ENCODE data around the gene KRT76. TPM values are rescaled to one million over a fixed set of nuclear protein-coding genes. Genes with fewer than 3 reads are reported as not detected.

The KRT76 gene
- total RNA-seq, 2 experiments from 2014 or later, result not detected

DNA sequence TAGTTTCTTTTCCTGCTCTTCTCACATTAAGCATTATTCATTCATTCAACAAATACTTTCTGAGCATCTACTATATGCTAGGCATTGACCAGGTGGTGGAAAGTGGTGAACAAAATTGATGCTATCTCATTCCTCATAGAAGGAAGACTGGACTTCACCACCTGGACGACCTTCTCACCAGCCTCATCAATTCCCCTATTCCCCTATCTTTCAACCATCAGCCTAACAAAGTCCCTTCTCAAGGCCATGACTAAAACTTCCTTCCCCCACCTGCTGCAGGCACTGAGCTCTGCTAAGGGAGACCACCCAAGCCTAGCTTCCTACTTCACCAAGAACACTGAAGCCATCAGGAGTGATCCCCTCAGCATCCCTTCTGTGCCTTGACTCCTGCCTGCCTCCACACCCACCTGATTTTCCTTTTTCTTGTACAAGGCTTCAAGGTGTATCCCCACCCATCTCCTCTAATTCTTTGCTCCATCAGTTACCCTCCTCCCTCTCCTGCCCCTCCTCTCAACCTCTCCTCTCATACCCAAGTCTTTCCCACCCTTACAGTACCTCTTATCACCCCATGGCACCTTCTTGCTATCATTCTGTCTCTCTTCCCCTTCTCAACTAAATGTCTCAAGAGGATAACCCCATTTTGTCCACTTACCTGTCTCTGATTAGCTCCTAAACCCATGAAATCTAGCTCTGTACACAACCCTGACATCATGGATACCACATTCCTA is 19.5 kb downstream of the KRT76 start:
- POLR2A ChIA-PET, result no interaction called here
- Mint-ChIP-seq H3K27me3 (no peaks in the 10 kb centered on the region), H3K4me1 (ENCODE audit: low read depth) (no peaks in the 10 kb centered on the region), H3K27ac (no peak overlapping the region), H3K9me3 (peaks cover 20% of the 10 kb centered on the region), H3K36me3 (ENCODE audit: low read depth) (no peaks in the 10 kb centered on the region), H3K4me3 (no peak overlapping the region)
- TF ChIP-seq, protein P1, sequence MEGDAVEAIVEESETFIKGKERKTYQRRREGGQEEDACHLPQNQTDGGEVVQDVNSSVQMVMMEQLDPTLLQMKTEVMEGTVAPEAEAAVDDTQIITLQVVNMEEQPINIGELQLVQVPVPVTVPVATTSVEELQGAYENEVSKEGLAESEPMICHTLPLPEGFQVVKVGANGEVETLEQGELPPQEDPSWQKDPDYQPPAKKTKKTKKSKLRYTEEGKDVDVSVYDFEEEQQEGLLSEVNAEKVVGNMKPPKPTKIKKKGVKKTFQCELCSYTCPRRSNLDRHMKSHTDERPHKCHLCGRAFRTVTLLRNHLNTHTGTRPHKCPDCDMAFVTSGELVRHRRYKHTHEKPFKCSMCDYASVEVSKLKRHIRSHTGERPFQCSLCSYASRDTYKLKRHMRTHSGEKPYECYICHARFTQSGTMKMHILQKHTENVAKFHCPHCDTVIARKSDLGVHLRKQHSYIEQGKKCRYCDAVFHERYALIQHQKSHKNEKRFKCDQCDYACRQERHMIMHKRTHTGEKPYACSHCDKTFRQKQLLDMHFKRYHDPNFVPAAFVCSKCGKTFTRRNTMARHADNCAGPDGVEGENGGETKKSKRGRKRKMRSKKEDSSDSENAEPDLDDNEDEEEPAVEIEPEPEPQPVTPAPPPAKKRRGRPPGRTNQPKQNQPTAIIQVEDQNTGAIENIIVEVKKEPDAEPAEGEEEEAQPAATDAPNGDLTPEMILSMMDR (IDR thresholded peaks at IDR 0.05), result no peak
- intact Hi-C loops (cut with micrococcal nuclease), result no loop called here
- DNase-seq (no peak), ATAC-seq (no peak)
- CTCF ChIA-PET, result no interaction called here

DNA sequence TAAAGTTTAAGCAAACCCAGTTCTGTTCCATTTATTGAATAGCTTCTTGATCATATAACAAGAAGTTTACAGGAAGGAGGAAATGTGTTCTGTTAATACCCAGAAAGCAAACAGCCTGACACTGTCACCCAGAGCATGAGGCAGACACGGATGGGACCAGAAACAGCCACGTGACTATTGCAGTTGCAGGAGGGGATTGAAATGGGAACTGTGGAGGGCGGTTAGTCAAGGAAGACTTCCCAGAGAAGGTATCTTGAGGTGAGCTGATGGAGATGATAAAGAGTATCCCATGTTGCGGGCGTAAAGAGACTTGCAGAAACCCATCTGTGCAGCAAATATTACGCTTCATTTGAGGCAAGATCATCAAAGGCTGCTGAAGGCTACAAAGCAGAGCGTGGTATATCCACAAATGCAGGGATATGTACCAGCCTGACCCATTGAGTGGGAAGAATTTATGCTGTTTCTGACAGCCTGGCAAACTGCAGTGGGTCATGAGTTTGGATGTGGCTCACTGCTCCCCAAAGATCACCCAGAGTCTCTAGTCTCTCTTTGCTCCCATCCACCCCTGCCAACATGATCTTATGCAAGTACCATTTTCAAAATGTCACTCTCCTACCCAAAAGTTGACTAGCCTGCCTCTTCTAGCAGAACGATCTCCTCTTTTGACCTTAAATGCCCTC is 20.7 kb downstream of the KRT76 start:
- POLR2A ChIA-PET, result no interaction called here
- Mint-ChIP-seq H3K36me3 (ENCODE audit: low read depth) (no peaks in the 10 kb centered on the region), H3K4me3 (no peak overlapping the region), H3K4me1 (ENCODE audit: low read depth) (no peaks in the 10 kb centered on the region), H3K27ac (no peak overlapping the region), H3K9me3 (peaks cover 16% of the 10 kb centered on the region), H3K27me3 (no peaks in the 10 kb centered on the region)
- TF ChIP-seq, protein P1 (IDR thresholded peaks at IDR 0.05), result no peak
- DNase-seq (no peak), ATAC-seq (no peak)
- intact Hi-C loops (cut with micrococcal nuclease), result no loop called here
- CTCF ChIA-PET, result interaction anchor here (0.8 to 1.2 kb wide), 2 partner anchors 8 to 128 kb away, joined by 3 to 5 read pairs; no protein-coding TSS in a partner anchor

DNA sequence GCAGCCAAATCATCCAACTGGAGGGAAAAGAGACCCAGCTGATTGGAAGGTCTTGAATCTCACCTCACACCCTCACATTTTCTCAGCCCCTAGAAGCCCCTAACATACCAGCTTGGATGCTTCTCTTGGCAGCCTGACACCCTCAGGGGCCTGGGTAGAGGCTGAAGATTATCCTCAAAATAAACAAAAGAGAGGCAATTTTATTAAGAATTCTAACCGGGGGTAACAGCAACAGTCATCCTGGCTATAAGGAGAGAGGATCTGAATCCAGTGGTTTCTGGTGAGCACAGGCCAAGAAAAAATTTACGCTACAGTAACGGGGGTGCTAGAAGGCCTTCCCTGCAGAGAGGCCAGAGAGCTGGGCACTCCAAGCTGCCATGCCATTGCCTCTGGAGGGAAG is 21.6 kb downstream of the KRT76 start:
- Mint-ChIP-seq H3K27ac (no peak overlapping the region), H3K9me3 (peaks cover 8% of the 10 kb centered on the region), H3K36me3 (ENCODE audit: low read depth) (no peaks in the 10 kb centered on the region), H3K27me3 (peaks cover 1% of the 10 kb centered on the region), H3K4me1 (ENCODE audit: low read depth) (peaks cover under 1% of the 10 kb centered on the region), H3K4me3 (no peak overlapping the region)
- ATAC-seq, result no peak
- TF ChIP-seq, protein P1 (IDR thresholded peaks at IDR 0.05), result no peak
- POLR2A ChIA-PET, result no interaction called here
- CTCF ChIA-PET, result interaction anchor here (1.2 kb wide), 1 partner anchor 129 kb away, joined by 5 read pairs; no protein-coding TSS in a partner anchor
- DNase-seq, result no peak
- intact Hi-C loops (cut with micrococcal nuclease), result no loop called here

DNA sequence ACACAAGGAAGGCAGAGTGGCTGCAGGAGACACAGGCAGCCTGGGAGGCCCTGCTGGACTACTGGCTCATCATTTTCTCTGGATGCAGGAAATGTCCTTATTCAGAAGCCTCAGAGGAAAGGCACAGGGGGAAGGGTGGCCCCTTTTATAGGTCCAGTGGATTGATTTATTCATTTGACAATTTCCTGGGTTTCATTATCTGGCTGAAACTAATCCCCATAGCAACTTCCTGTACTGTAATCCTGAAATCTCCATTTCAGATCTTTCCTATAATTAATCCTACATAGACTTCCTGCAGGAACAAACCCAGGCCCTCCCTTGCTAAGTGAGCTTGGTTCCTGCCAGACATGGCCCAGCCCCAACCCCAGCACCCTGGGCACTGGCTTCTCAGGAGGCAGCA is 23.0 kb downstream of the KRT76 start:
- H3K36me3 Mint-ChIP-seq (ENCODE audit: low read depth), result no peaks in the 10 kb centered on the region

More for the DNA sequence above, 23.0 kb downstream of the KRT76 start:
- no peak for ATAC-seq
- Mint-ChIP-seq H3K27me3 (peaks cover 1% of the 10 kb centered on the region), H3K4me1 (ENCODE audit: low read depth) (peaks cover 4% of the 10 kb centered on the region), H3K27ac (no peak overlapping the region), H3K4me3 (no peak overlapping the region), H3K9me3 (peaks cover 2% of the 10 kb centered on the region)
- DNase-seq, result no peak
- POLR2A ChIA-PET, result no interaction called here
- TF ChIP-seq, protein P1 (IDR thresholded peaks at IDR 0.05), result no peak
- intact Hi-C loops (cut with micrococcal nuclease), result no loop called here
- CTCF ChIA-PET, result no interaction called here
